IPS DF 4.7 (cell line): ENCODE measurements around the gene RAD51C.
"Not testable (repeated sequence)": the region's sequence is repeated elsewhere in the genome, so short reads cannot be mapped to it uniquely, and the experiment has no call there.

ENCODE experiments used
- DNase-seq: peaks from one replicate; pipeline ENCODE4 v3.0.0-alpha.2; 2013; ENCODE audit warnings: low spot score; ENCODE audit errors: extremely low read depth

The RAD51C gene

GRCh38 chr17:58734811-58735210, 42.4 kb downstream of the RAD51C start:
- no peak for DNase-seq

GRCh38 chr17:58741121-58741625, 48.8 kb downstream of the RAD51C start:
- no peak for DNase-seq

GRCh38 chr17:58747674-58748073, 55.3 kb downstream of the RAD51C start:
- DNase-seq = no peak

GRCh38 chr17:58749627-58750026, 57.2 kb downstream of the RAD51C start:
- not testable (repeated sequence) for DNase-seq

GRCh38 chr17:58753026-58753425, 60.6 kb downstream of the RAD51C start:
- no peak for DNase-seq

- DNase-seq = no peak
Measured at GRCh38 chr17:58755269-58755576, 62.8 kb downstream of the RAD51C start.

GRCh38 chr17:58755577-58756245, 63.3 kb downstream of the RAD51C start, which contains the start of gene PPM1E:
Gene PPM1E, plus strand, starts transcription at chr17:58755854.
- DNase-seq = peak; percentile 53

DNA sequence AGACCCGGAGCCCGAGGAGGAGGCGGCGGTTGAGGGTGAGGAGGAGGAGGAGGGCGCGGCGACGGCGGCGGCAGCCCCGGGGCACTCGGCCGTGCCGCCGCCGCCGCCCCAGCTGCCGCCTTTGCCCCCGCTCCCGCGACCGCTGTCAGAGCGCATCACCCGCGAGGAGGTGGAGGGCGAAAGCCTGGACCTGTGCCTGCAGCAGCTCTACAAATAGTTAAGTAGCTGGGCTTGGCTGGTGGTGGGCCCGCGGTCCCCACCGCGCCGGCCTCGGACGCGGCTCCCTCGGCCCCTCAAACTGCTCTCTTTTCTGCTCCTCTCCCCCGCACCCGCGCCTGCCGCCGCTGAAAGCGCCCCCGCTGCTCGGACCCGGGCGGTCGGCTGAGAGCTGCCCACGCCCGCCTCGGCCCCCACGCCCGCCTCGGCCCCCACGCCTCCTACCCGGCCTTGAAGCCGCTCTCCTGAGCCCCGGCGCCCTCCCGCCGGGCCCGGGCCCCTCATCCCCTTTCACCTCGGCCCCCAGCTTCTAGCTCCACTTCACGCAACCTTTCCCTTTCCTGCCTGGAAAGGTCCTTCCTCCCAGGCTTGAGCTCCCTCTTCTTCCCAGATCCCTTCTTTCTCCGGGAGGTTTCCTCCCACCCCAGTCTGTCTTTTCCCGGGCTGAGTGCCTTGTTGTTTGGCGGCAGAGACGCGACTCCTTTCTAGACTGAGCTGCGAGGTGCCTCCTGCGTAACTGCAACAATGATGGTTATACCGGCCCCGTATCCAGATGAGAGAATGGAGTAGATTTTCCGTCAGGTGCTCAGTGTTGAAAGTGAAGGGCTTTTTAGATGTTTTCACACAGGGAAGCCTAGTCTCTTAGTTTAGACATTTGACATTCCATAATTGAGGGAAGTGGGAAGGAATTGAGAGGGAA, 64.1 kb downstream of the RAD51C start:
- DNase-seq = no peak

DNA sequence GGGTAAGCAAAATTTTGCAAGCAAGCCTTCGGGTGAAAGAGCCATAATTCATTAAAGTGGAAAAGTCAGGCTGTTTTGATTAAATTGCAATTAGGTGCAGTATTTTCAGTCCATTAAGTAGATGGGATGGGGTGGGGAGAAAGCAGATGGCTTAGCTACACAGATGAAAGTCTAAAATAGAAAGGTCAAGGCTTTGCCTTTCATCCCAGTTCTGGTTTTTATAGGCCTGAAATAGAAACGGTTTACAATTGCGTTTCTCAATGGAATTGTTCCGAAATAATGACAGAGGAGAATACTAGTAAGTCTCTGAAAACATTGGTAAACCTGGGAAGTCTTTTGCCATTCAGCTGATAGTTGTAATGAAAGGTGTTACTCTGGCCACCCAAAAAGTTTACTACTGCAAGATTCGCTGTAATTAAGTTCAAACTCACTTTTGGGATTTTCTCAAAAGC, 64.8 kb downstream of the RAD51C start:
- no peak for DNase-seq

DNA sequence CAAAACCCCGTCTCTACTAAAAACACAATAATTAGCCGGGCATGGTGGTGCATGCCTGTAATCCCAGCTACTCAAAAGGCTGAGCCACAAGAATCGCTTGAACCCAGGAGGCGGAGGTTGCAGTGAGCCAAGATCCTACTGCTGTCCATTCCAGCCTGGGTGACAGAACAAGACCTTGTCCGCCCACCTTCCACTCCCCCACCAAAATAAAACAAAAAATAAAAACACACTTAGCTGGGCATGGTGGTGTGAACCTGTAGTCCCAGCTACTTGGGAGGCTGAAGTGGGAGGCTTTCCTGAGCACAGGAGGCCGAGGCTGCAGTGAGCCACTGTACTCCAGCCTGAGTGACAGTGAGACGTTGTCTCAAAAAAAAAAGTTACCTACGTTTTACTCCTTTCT, 66.5 kb downstream of the RAD51C start:
- no peak for DNase-seq

- no peak for DNase-seq
Measured at GRCh38 chr17:58759522-58759921, 67.1 kb downstream of the RAD51C start.

DNA sequence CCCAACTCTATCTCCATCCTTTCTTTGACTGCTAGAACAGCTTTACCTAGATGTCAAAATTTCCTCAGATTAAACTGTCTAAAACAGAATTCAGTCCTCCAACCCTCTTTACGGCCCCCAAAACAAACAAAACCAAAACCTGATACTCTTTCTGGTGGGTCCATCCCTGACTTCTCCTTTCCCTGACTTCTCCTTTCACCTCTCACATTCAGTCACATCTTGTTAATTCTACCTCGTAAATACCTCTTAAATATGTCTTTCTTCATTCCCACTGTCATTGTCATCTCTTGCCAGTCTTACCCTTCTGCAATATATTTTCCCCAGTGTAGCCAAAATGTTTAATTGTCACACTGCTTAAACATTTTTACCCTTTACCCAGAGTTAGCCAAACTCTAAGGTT, 67.8 kb downstream of the RAD51C start:
- no peak for DNase-seq

DNA sequence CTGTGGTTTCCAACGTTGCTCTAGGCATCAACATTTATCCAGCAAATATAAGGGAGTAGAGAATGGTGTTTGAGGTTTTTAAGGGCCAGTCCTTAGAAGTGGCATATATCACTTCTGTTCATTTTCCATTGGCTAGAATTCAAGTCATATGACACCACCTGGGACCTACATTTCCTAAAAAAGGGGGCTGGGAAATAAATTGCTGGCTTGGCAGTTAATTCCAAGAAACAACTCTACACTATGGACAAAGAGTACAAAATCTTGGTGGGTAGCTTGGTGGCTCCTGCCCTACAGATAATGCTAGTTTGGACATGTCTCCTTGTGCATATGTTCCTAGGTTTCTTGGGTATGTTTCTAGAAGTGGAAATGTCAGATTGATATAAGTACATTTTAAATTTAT, 70.9 kb downstream of the RAD51C start:
- DNase-seq = no peak

DNA sequence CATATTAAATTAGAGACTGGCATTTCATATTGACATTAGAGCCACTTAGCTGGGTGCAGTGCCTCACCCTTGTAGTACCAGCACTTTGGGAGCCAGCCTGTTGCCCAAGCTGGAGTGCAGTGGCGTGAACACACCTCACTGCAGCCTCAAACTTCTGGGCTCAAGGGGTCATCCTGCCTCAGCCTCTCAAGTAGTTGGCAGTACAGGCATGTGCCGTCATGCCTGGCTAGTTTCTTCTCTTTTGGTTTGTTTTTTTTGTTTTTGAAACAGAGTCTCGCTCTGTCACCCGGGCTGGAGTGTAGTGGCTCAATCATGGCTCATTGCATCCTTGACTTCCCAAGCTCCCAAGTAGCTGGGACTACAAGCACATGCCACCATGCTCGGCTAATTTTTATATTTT, 72.0 kb downstream of the RAD51C start:
- no peak for DNase-seq

DNA sequence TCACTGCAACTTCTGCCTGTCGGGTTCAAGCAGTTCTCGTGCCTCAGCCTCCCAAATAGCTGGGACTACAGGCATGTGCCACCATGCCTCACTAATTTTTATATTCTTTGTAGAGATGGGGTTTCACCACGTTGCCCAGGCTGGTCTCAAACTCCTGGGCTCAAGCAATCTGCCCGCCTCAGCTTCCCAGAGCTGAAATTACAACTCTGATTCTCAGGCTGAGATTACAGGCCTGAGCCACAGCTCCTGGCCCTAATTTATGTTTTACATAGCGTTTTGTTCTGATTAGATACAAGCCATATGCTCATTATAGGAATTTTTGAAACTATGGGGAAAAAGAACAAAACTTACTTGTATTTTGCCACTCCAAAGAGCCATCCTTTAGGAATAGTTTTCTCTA, 86.1 kb downstream of the RAD51C start:
- DNase-seq = not testable (repeated sequence)

GRCh38 chr17:58779446-58779845, 87.0 kb downstream of the RAD51C start:
- DNase-seq = no peak

DNA sequence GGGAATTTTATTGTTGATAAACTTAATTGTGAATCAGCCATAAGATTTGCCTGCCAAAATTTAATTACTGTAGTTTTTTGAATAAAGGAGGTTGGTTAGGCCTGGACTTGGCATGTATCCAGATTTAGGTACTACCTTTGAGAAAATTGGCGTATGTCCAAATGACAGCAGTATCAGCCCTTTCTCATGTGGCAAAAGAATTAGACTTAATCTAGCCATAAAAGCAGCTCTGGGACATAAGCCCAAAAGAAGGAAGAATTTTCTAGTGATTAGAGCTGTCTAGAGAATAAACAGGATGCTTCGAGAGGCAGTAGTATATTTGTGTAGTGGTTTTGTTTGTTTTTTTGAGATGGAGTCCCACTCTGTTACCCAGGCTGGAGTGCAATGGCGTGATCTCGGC, 91.0 kb downstream of the RAD51C start:
- no peak for DNase-seq

DNA sequence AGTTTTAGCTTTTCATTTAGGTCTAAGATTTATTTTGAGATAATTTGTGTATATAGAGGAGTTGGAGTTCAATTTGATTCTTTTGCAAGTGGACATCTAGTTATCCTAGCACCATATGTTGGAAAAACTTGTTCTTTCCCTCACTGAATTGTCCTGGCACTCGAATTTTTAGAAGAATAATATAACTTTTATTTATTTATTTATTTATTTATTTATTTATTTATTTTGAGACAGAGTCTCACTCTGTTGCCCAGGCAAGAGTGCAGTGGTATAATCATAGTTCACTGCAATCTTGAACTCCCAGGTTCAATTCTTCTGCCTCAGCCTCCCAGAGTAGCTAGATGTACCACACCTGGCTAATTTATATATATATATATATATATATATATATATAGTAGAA, 92.7 kb downstream of the RAD51C start:
- no peak for DNase-seq
